SK-N-SH (cell line): Measurements from ENCODE around the gene IL20. TPM values are rescaled to one million over a fixed set of nuclear protein-coding genes. Genes with fewer than 3 reads are reported as not detected.

ENCODE experiments used
- CTCF ChIA-PET: fragments of 300-600, 350-600 bp; formaldehyde crosslinking; extraction: SDS; loops from one replicate; lab custom pipeline; 2021; lab: Yijun Ruan, JAX
- POLR2A ChIA-PET: fragments of 350-600 bp; sonication (Branson Sonifier 250); formaldehyde crosslinking; extraction: SDS; loops from one replicate; lab custom pipeline; 2020; ENCODE audit warnings: antibody characterized with exemption, inconsistent platforms; lab: Yijun Ruan, JAX
- DNase-seq: peaks from one replicate; pipeline ENCODE4 v3.0.0; 2012
- H2AFZ ChIP-seq: fragments of 200-600 bp; sonication (generic); 2 replicates; pipeline ENCODE4 v1.8.1; 2016; ENCODE audit warnings: antibody characterized with exemption, mild to moderate bottlenecking, low read depth
- H3F3A ChIP-seq: fragments of 200-600 bp; sonication (generic); replicated peaks from 2 replicates; pipeline ENCODE3; 2016; ENCODE audit warnings: antibody characterized with exemption, mild to moderate bottlenecking; ENCODE audit not compliant: insufficient read depth
- H3K27ac ChIP-seq, 2 experiments: fragments of 200-500 bp in 1 of 2; fragments of 200-600 bp in 1 of 2; sonication (Bioruptor generic) in 1 of 2; sonication (generic), shearing (Covaris generic) in 1 of 2; 2 replicates each; pipeline versions ENCODE4 v1.5.1 to v1.6.1; 2014 to 2016; ENCODE audit warnings: low read depth in 2 of 2, inconsistent platforms in 1 of 2, low read length in 1 of 2, mild to moderate bottlenecking in 1 of 2, mixed read lengths in 1 of 2
- H3K27me3 ChIP-seq: fragments of 200-600 bp; sonication (generic), shearing (Covaris generic); 2 replicates; pipeline ENCODE4 v1.6.1; 2016; ENCODE audit warnings: mixed run types; ENCODE audit not compliant: insufficient read depth
- H3K36me3 ChIP-seq, 2 experiments: fragments of 200-500 bp in 1 of 2; fragments of 200-600 bp in 1 of 2; sonication (Bioruptor generic) in 1 of 2; sonication (generic) in 1 of 2; replicated peaks in 1 of 2; 2 replicates each; pipeline versions ENCODE3 to v1.5.1; 2014 to 2016; ENCODE audit warnings: low read length in 1 of 2, mild to moderate bottlenecking in 1 of 2; ENCODE audit not compliant: insufficient read depth in 2 of 2, control insufficient read depth in 1 of 2
- H3K4me1 ChIP-seq, 2 experiments: fragments of 200-500 bp in 1 of 2; fragments of 200-600 bp in 1 of 2; sonication (Bioruptor generic) in 1 of 2; sonication (generic), shearing (Covaris generic) in 1 of 2; 2 replicates each; pipeline versions ENCODE4 v1.5.1 to v1.6.1; 2014 to 2016; ENCODE audit warnings: low read depth in 1 of 2, low read length in 1 of 2, mixed run types in 1 of 2; ENCODE audit not compliant: insufficient read depth in 2 of 2, control insufficient read depth in 1 of 2
- H3K4me2 ChIP-seq: fragments of 200-600 bp; sonication (generic), shearing (Covaris generic); 2 replicates; pipeline ENCODE4 v1.6.1; 2017; ENCODE audit warnings: mixed run types
- H3K4me3 ChIP-seq, 2 experiments: fragments of 200-500 bp in 1 of 2; fragments of 200-600 bp in 1 of 2; sonication (Bioruptor generic) in 1 of 2; sonication (generic), shearing (Covaris generic) in 1 of 2; 2 replicates each; pipeline versions ENCODE4 v1.5.1 to v1.8.1; 2014 to 2016; ENCODE audit warnings: low read depth in 2 of 2, inconsistent platforms in 1 of 2, low read length in 1 of 2, mild to moderate bottlenecking in 1 of 2, mixed read lengths in 1 of 2, moderate library complexity in 1 of 2
- H3K79me2 ChIP-seq: fragments of 200-600 bp; sonication (generic); 2 replicates; pipeline ENCODE4 v1.8.1; 2017; ENCODE audit warnings: mild to moderate bottlenecking; ENCODE audit not compliant: insufficient read depth
- H3K9ac ChIP-seq: fragments of 200-600 bp; sonication (generic); 2 replicates; pipeline ENCODE4 v1.6.1; 2017; ENCODE audit warnings: mixed run types
- H3K9me2 ChIP-seq: fragments of 200-600 bp; sonication (generic); 2 replicates; pipeline ENCODE4 v1.6.1; 2017; ENCODE audit warnings: mixed run types
- H3K9me3 ChIP-seq: fragments of 200-600 bp; sonication (generic); 2 replicates; pipeline ENCODE4 v1.6.1; 2017; ENCODE audit warnings: mixed run types, mild to moderate bottlenecking, moderate library complexity
- H4K20me1 ChIP-seq: fragments of 200-600 bp; sonication (generic); 2 replicates; pipeline ENCODE4 v1.6.1; 2017; ENCODE audit warnings: mild to moderate bottlenecking, mixed run types; ENCODE audit not compliant: insufficient read depth
- EZH2phosphoT487 ChIP-seq: fragments of 200-600 bp; sonication (generic); IDR thresholded peaks from 2 replicates; pipeline ENCODE4 v1.6.1; 2017; ENCODE audit warnings: low read depth, mixed run types, mild to moderate bottlenecking, antibody characterized with exemption, moderate library complexity, borderline replicate concordance
- FOSL2 ChIP-seq: IDR thresholded peaks from 2 replicates; pipeline ENCODE4 v1.4.0; 2012; ENCODE audit warnings: low read depth, mild to moderate bottlenecking, moderate library complexity, borderline replicate concordance
- FOXM1 ChIP-seq: IDR thresholded peaks from 2 replicates; pipeline ENCODE4 v1.4.0; 2012; ENCODE audit warnings: low read depth, mild to moderate bottlenecking
- GATA2 ChIP-seq: sonication (generic); formaldehyde crosslinking; IDR thresholded peaks from 2 replicates; pipeline ENCODE4 v1.5.0; 2020; ENCODE audit warnings: mild to moderate bottlenecking, missing genetic modification reagents
- IRF3 ChIP-seq: fragments of 150-350 bp; IDR thresholded peaks from 2 replicates; pipeline ENCODE4 v1.6.1; 2016; ENCODE audit warnings: mild to moderate bottlenecking, low read depth, low read length
- MEF2A ChIP-seq: IDR thresholded peaks from 2 replicates; pipeline ENCODE4 v1.4.0; 2012; ENCODE audit warnings: low read depth, borderline replicate concordance
- POLR2AphosphoS5 ChIP-seq: IDR thresholded peaks from 2 replicates; pipeline ENCODE4 v1.6.1; 2012; ENCODE audit warnings: low read depth, low read length
- REST ChIP-seq: IDR thresholded peaks from 2 replicates; pipeline ENCODE4 v1.6.1; 2012; ENCODE audit warnings: mild to moderate bottlenecking, low read depth, low read length, moderate library complexity
- RXRA ChIP-seq: IDR thresholded peaks from 2 replicates; pipeline ENCODE4 v1.4.0; 2012; ENCODE audit warnings: low read depth, mild to moderate bottlenecking, borderline replicate concordance
- SIN3A ChIP-seq: IDR thresholded peaks from 2 replicates; pipeline ENCODE4 v1.6.1; 2012; ENCODE audit warnings: low read depth, mild to moderate bottlenecking, low read length, moderate library complexity, borderline replicate concordance
- SMC3 ChIP-seq: IDR thresholded peaks from 2 replicates; pipeline ENCODE4 v1.6.1; 2012; ENCODE audit warnings: low read depth, low read length, improper control_type of control experiment
- USF1 ChIP-seq: IDR thresholded peaks from 2 replicates; pipeline ENCODE4 v1.4.0; 2012; ENCODE audit warnings: low read depth, borderline replicate concordance
- YY1 ChIP-seq: IDR thresholded peaks from 2 replicates; pipeline ENCODE4 v1.4.0; 2012; ENCODE audit warnings: low read depth, mild to moderate bottlenecking
- WGBS: methylation state at CpG from one replicate; pipeline ENCODE4 v1.1.6; 2017; ENCODE audit warnings: low lambda C conversion rate; 5-methylcytosine and 5-hydroxymethylcytosine counted together
- polyA plus RNA-seq, 3 experiments: library from polyadenylated mRNA; depleted of rRNA; stranded (reverse); fragments of >200 nt; gene quantifications; 2 replicates each; pipeline ENCODE4 v1.2.3, GENCODE V29; 2012
- TF ChIP-seq, protein P1 (sequence below): IDR thresholded peaks from 2 replicates; pipeline ENCODE4; 2012

The IL20 gene
- polyA plus RNA-seq, 1 of the 3 experiments (the other 2 are of a cell fraction) = not detected

DNA sequence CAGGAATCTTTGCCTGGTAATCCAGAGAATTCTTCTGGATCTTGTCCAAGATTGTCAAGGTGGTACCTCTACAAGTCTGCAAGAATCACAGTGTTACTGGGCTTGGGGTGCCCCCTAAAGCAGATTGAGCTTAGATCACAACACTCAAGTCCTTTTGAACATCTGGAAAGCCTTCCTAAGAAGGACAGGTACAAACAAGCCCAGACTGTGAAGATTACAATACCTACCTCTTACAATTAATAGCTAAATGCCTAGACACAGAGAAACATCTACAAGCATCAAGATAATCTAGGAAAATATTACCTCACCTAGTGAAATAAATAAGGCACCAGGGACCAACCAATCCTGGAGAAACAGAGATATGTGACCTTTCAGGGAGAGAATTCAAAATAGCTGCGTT is 17.5 kb upstream of the IL20 start:
- Histone ChIP-seq H3K79me2 (no peaks in the 10 kb centered on the region), H3K9ac (no peak overlapping the region), H3K36me3 (peaks cover 0 to 3% of the 10 kb centered on the region in 2 experiments), H4K20me1 (no peaks in the 10 kb centered on the region), H3K27ac (no peak overlapping the region), H3K4me3 (no peak overlapping the region), H3K4me1 (no peaks in the 10 kb centered on the region), H3F3A (no peaks in the 10 kb centered on the region), H3K9me3 (peaks cover 8% of the 10 kb centered on the region; the same call in 1 of the 2 replicates), H3K27me3 (no peaks in the 10 kb centered on the region), H3K9me2 (no peaks in the 10 kb centered on the region), H3K4me2 (no peak overlapping the region), H2AFZ (no peak overlapping the region)
- POLR2A ChIA-PET = no interaction called here
- TF ChIP-seq IRF3 (no peak), FOSL2 (no peak), REST (no peak), FOXM1 (no peak), EZH2phosphoT487 (no peak), GATA2 (no peak), RXRA (no peak), SMC3 (no peak), SIN3A (no peak), POLR2AphosphoS5 (no peak), USF1 (no peak), YY1 (no peak), MEF2A (no peak)
- TF ChIP-seq, protein P1, sequence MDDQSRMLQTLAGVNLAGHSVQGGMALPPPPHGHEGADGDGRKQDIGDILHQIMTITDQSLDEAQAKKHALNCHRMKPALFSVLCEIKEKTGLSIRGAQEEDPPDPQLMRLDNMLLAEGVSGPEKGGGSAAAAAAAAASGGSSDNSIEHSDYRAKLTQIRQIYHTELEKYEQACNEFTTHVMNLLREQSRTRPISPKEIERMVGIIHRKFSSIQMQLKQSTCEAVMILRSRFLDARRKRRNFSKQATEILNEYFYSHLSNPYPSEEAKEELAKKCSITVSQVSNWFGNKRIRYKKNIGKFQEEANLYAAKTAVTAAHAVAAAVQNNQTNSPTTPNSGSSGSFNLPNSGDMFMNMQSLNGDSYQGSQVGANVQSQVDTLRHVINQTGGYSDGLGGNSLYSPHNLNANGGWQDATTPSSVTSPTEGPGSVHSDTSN = no peak
- no peak for DNase-seq
- 43% methylated on average over 1 of the region's 1 CpG for WGBS
- CTCF ChIA-PET = interaction anchor here (1.0 to 1.7 kb wide), 3 partner anchors 9 to 65 kb away, joined by 4 to 5 read pairs (median 5); no protein-coding TSS in a partner anchor
